GM19351 (cell line): ENCODE data around the gene NPIPA7.
"Not testable (repeated sequence)": the region's sequence is repeated elsewhere in the genome, so short reads cannot be mapped to it uniquely, and the experiment has no call there.

Source experiments
- ATAC-seq: cut with Tn5 transposase; IDR thresholded peaks from one replicate; pipeline ENCODE4 v1.9.1; 2021; ENCODE audit warnings: mild to moderate bottlenecking, moderate library complexity; ENCODE audit not compliant: unreplicated experiment

NPIPA7 gene

GRCh38 chr16:16378840-16379239 is at the start of gene NPIPA7:
TSS of gene NPIPA7 (plus strand) at chr16:16379140. CDS start at chr16:16379245, 105 bp downstream.
- ATAC-seq = not testable (repeated sequence)

GRCh38 chr16:16331466-16331865 is 47.5 kb upstream of the NPIPA7 start:
- ATAC-seq = not testable (repeated sequence)

GRCh38 chr16:16357556-16357955 is 21.4 kb upstream of the NPIPA7 start:
- ATAC-seq = not testable (repeated sequence)

- ATAC-seq = not testable (repeated sequence)
Measured at GRCh38 chr16:16358539-16359240, 20.2 kb upstream of the NPIPA7 start.

DNA sequence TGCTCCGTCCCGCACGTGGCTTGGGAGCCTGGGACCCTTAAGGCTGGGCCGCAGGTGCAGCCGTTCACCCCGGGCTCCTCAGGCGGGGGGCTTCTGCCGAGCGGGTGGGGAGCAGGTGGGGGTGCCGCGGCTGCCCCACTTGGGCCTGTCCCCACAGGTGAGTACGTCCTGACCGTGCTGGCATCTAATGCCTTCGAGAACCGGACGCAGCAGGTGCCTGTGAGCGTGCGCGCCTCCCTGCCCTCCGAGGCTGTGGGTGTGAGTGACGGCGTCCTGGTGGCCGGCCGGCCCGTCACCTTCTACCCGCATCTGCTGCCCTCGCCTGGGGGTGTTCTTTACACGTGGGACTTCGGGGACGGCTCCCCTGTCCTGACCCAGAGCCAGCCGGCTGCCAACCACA is 15.3 kb upstream of the NPIPA7 start:
- ATAC-seq = not testable (repeated sequence)

- not testable (repeated sequence) for ATAC-seq
Measured at GRCh38 chr16:16364100-16364499, 14.8 kb upstream of the NPIPA7 start.

GRCh38 chr16:16364701-16365100 is 14.2 kb upstream of the NPIPA7 start:
- ATAC-seq = not testable (repeated sequence)

GRCh38 chr16:16365319-16365718 is 13.6 kb upstream of the NPIPA7 start:
- ATAC-seq = not testable (repeated sequence)

DNA sequence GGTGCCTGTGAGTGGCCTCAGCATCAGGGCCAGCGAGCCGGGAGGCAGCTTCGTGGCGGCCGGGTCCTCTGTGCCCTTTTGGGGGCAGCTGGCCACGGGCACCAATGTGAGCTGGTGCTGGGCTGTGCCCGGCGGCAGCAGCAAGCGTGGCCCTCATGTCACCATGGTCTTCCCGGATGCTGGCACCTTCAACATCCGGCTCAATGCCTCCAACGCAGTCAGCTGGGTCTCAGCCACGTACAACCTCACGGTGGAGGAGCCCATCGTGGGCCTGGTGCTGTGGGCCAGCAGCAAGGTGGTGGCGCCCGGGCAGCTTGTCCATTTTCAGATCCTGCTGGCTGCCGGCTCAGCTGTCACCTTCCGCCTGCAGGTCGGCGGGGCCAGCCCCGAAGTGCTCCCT is 13.1 kb upstream of the NPIPA7 start:
- not testable (repeated sequence) for ATAC-seq

DNA sequence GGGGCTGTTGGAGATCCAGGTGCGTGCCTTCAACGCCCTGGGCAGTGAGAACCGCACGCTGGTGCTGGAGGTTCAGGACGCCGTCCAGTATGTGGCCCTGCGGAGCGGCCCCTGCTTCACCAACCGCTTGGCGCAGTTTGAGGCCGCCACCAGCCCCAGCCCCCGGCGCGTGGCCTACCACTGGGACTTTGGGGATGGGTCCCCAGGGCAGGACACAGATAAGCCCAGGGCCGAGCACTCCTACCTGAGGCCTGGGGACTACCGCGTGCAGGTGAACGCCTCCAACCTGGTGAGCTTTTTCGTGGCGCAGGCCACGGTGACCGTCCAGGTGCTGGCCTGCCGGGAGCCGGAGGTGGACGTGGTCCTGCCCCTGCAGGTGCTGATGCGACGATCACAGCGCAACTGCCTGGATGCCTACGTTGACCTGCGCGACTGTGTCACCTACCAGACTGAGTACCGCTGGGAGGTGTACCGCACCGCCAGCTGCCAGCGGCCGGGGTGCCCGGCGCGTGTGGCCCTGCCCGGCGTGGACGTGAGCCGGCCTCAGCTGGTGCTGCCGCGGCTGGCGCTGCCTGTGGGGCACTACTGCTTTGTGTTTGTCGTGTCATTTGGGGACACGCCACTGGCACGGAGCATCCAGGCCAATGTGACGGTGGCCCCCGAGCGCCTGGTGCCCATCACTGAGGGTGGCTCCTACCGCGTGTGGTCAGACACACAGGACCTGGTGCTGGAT is 12.2 kb upstream of the NPIPA7 start:
- ATAC-seq = not testable (repeated sequence)

DNA sequence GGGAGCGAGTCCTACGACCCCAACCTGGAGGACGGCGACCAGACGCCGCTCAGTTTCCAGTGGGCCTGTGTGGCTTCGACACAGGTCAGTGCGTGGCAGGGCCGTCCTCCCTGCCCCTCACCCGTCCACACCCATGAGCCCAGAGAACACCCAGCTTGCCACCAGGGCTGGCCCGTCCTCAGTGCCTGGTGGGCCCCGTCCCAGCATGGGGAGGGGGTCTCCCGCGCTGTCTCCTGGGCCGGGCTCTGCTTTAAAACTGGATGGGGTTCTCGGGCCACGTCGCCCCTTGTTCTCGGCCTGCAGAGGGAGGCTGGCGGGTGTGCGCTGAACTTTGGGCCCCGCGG is 11.7 kb upstream of the NPIPA7 start:
- not testable (repeated sequence) for ATAC-seq

GRCh38 chr16:16369081-16369856 is 9.7 kb upstream of the NPIPA7 start:
- not testable (repeated sequence) for ATAC-seq

DNA sequence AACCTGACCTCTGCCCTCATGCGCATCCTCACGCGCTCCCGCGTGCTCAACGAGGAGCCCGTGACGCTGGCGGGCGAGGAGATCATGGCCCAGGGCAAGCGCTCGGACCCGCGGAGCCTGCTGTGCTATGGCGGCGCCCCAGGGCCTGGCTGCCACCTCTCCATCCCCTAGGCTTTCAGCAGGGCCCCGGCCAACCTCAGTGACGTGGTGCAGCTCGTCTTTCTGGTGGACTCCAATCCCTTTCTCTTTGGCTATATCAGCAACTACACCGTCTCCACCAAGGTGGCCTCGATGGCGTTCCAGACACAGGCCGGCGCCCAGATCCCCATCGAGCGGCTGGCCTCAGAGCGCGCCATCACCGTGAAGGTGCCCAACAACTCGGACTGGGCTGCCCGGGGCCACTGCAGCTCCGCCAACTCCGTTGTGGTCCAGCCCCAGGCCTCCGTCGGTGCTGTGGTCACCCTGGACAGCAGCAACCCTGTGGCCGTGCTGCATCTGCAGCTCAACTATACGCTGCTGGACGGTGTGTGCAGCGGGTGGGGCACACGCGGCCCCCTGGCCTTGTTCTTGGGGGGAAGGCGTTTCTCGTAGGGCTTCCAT is 7.7 kb upstream of the NPIPA7 start:
- ATAC-seq = not testable (repeated sequence)

DNA sequence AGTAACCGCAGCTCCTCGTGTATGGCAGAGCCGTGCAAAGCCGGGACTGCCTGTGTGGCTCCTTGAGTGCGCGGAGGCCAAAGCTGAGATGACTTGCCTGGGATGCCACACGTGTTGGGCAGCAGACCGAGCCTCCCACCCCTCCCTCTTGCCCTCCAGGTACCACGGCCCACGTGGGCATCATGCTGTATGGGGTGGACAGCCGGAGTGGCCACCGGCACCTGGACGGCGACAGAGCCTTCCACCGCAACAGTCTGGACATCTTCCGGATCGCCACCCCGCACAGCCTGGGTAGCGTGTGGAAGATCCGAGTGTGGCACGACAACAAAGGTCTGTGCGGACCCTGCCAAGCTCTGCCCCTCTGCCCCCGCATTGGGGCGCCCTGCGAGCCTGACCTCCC is 4.7 kb upstream of the NPIPA7 start:
- ATAC-seq = not testable (repeated sequence)

- not testable (repeated sequence) for ATAC-seq
Measured at GRCh38 chr16:16399685-16400084, 20.7 kb downstream of the NPIPA7 start.

- not testable (repeated sequence) for ATAC-seq
Measured at GRCh38 chr16:16402333-16402732, 23.4 kb downstream of the NPIPA7 start.

GRCh38 chr16:16404283-16404682 is 25.3 kb downstream of the NPIPA7 start:
- ATAC-seq = not testable (repeated sequence)

DNA sequence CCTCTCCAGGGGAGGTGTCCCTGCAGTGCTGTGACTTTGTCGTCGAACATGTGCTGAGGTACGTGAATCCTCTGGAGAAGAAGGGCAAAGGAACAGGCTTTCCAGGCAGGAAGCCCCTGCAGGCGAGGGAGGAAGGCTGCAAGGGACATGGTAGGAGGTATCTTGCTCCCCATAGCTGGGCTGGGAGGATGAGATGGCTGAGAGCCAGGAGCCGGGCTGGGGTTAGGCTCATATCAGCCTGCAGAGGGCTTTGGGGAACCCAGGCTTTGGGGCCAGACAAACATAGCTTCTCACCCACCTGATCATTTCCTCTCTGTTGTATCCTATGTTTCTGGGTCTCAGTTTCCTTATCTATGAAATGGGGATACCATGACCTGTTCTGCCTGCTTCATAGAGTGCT is 26.5 kb downstream of the NPIPA7 start:
- not testable (repeated sequence) for ATAC-seq

GRCh38 chr16:16408430-16408829 is 29.5 kb downstream of the NPIPA7 start:
- ATAC-seq = not testable (repeated sequence)

DNA sequence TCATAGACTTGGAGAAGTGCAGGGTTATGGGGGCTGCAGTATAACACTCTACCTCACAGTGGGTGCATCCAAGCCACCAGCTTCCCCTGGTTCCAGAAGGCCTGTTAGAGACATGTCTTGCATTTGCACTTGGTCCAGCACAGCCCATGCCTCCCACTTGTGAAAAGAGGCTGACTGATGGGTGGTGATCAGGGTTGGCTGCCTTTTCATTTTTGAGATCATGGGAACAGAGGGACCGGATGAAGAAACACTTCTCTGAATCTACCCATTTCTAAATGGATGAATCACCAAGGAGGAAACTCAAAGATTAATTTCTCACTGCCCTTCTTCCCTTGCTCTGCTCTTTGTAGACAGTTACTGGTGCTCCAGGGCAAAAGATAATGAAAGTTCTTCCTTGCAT is 34.8 kb downstream of the NPIPA7 start:
- not testable (repeated sequence) for ATAC-seq

- not testable (repeated sequence) for ATAC-seq
Measured at GRCh38 chr16:16417071-16417470, 38.1 kb downstream of the NPIPA7 start.
